ENCODE measurements around the gene ANKRD52.
"Not testable (repeated sequence)": the region's sequence is repeated elsewhere in the genome, so short reads cannot be mapped to it uniquely, and the experiment has no call there.

Gene ANKRD52

DNA sequence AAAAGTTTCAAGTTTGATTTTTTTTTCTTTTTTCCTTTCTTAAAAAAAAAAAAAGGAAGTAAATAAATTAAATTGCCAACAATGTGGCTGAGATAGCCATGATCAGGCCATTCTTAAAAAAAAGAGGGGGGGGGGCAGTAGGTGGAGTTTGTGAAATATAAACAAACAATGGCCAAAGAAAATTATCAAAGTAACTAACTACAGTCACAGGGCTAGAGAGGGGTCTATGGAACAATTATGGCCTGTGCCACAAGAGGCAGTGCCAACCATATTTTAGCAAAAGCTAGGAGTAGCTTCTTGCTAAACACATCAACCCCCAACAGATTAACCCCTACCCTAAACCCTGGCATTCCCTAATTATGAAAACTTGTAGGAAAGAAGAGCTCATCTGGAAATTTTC lies 52.7 kb downstream of the ANKRD52 start:
- no peak for DNase-seq

DNA sequence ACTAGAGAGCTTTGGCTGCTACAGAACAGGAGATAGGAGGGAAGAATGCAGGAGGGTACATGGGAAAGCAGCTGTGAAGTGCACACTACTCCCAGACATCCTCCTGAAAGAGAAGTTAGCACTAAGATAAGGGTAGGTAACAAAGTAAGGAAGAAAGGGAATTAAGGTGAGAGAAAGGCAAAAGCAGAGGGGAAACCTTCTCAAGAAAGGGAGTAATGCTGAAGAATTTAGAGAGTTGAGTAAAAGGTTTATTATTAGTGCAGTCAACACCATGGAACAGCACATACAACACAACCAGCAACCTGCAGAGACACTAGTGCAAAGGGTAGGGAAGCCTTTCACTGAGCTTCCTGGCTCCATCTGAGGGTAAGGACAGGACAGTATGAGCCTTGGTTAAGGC lies 53.9 kb downstream of the ANKRD52 start:
- DNase-seq, result no peak

DNA sequence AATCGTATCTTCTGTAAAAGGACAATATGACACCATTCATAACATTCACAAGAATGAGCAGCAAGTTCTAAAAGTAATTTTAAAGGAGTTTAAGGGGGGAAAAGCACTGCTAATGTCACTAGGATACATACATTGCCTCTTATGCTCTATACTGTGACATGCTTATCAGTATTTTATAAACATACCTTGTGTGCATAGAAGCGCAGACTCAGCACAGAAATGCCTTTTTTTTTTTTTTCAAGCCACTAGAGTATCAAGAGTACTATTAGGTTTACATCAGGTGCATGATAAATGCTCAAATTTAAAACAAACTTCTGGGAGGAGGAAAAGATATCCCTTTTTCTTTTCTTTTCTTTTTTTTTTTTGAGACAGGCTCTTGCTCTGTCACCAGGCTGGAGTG lies 55.3 kb downstream of the ANKRD52 start:
- no peak for DNase-seq

DNA sequence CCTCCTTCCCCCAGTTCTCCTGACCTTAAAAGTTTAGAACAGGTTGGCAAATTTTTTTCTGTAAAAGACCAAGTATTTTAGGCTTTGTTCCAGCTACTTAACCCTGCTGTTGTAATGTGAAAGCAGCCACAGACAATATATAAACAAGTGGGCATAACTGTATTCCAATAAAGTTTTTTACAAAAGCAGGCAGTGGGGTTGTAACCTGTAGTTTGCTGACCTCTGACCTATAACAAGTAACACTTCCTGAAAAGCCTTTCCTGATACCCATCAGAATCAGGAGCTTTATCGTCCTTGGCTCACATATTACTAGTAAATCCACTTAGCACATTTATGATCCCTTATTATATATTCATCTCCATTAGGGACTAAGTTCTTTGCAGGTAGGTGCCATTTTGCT lies 55.8 kb downstream of the ANKRD52 start:
- DNase-seq, result no peak

DNA sequence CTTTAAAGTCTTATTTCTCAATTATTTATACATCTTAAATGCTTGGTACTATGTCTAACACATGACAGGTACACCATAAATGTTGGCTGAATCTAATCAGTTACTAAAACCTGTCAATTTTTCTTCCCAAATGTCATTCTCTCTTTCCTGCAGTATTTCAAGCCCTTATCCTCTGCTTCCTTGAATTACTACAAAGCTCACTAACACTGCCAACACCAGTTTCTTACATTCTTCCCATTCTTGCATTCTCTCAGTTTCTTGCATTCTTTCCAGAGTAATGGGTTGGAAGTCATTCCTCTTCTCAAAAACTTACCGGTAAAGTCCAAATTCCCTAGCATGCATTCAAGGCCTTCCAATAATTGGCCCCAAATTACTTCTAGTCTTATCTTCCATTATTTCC lies 59.3 kb downstream of the ANKRD52 start:
- DNase-seq, result no peak

DNA sequence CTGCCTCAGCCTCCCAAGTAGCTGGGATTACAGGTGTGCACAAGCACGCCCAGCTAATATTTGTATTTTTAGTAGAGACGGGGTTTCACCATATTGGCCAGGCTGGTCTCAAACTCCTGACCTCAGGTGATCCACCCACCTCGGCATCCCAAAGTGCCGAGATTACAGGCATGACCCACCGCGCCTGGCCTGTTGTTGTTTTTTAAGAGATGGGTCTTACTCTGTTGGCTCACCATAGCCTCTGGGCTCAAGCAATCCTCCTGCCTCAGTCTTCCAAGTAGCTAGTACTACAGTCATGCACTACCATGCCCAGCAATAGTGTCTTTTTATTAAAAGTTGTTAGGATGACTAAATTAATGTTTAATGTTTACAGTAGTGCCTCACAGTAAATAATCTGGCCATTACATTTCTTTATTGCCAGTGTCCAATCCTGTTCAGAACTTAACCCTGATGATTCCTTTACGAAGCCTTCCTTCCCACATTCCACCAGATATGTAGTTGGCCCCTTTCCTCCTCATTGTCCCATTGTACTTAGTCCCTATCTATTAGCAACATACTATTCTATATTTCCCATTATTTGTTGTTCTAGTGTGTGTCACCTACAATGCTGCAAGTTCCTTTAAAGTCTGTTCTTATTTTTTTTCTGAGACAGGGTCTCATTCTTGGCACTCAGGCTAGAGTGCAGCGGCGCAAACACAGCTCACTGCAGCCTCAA lies 60.1 kb downstream of the ANKRD52 start:
- DNase-seq, result no peak

DNA sequence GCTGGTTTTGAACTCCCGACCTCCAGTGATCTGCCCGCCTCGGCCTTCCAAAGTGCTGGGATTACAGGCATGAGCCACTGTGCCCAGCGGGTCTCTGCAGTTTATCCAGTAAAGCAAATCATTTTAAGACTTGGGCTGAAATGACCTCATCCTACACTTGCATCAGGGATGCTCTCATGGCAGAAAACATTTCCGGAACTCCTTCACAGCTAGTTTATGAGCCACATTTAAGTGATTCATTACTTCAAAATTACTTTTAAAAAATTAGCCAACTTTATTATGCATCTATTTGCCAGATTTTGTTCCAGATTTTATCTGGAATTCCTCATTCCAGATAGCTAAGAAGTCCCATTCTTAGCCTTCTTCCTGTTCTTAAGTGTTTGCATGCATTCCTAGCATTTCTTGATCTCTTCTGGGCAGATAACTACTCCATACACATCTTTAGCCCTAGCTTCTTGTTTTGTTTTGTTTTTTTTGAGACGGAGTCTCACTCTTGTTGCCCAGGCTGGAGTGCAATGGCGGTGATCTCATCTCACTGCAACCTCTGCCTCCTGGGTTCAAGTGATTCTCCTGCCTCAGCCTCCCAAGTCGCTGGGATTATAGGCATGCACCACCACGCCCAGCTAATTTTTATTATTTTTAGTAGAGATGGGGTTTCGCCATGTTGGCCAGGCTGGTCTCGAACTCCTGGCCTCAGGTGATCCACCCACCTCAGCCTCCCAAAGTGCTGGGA lies 61.2 kb downstream of the ANKRD52 start:
- not testable (repeated sequence) for DNase-seq

DNA sequence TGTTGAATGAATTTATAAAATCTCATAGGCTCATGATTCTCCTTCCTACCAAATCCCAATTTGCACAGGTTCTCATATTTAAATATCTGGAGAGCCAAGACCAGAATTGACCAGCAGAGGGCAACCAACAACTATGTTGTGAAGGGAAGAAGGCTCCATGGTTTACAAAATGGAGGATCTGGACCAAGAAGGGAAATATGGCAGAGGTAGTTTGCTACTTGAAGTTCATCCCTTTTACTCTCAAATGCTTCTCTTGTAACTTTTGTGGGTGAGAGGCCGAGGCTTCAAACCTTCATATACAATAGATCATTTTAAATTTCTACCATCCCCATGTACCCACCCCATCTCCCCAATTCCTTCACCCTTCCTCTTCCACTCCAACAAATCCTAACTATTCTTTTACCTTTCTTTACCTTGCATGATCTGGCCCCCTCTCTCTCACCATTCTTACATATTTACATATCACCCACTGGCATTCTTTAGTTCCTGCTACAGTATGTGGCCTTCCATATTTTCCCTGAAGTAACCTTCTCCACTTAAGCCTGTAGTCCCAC lies 65.1 kb downstream of the ANKRD52 start:
- DNase-seq, result peak; percentile 80

DNA sequence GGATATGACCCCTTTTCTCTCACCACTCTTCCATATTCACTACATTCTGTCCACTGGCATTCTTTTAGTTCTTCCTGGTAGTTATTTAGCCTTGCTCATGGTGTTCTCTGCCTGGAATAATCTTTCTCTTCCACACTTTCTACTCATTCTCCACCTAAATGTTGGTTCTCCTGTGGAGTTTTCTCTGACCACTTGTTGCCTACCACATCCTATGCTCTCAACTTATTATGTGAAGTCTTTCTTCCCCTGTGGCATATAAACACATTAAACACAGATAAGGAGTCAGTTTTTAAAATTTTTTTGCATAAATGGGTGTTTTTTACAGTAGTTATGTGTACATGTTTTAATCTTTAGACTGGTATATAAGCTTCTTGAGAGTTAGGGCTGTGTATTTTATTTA lies 65.6 kb downstream of the ANKRD52 start:
- DNase-seq, result no peak

DNA sequence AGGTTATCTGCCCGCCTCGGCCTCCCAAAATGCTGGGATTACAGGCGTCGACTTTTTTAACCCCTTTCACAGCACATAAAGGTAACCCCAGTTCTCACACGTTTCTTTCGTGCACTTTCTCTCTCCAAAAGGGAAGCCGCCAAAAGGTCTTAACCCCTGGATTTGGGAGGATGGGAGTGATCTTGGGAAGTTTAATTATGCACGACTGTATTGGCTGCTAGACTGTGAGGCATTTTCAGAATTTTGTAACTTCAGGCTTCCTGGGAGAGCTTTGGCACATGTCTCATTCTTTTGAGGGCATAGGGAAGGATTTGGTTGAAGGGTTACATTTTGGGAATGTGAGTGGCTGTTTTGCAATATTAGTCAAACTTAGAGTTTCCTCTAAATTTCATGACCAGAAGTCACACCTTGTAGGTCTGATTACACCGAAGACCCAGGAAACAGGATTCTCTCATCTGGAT lies 67.5 kb downstream of the ANKRD52 start:
- no peak for DNase-seq

DNA sequence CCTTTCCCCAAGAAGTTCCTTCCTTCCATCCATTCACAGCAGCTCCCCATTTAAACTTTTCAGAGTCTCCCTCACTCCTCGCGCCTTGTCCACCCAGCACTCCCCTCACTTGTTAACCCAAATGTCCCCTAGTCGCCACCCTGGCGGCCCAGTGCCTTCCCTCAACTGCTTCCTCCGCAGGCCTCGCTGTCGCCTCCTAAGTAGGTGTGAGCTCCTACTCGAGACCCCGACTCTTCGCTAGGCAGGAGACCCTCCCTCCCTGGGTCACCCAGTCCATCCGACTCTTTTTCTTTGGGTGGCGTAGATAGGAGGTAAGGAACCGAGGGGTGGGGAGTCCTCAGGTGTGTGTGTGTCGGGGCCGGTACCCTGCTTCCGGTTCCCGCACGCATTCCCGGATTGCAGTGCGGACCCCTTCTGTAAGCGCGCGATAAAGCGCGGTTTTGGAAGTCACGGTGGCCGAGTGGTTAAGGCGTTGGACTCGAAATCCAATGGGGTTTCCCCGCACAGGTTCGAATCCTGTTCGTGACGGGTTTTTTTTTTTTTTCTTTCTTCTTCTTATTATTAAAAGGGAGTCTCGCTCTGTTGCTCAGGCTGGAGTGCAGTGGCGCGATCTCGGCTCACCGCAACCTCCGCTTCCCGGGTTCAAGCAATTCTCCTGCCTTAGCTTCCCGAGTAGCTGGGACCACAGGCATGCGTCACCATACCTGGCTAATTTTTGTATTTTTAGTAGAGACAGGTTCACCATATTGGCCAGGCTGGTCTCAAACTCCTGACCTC lies 68.1 kb downstream of the ANKRD52 start:
- DNase-seq, result peak; percentile 79

DNA sequence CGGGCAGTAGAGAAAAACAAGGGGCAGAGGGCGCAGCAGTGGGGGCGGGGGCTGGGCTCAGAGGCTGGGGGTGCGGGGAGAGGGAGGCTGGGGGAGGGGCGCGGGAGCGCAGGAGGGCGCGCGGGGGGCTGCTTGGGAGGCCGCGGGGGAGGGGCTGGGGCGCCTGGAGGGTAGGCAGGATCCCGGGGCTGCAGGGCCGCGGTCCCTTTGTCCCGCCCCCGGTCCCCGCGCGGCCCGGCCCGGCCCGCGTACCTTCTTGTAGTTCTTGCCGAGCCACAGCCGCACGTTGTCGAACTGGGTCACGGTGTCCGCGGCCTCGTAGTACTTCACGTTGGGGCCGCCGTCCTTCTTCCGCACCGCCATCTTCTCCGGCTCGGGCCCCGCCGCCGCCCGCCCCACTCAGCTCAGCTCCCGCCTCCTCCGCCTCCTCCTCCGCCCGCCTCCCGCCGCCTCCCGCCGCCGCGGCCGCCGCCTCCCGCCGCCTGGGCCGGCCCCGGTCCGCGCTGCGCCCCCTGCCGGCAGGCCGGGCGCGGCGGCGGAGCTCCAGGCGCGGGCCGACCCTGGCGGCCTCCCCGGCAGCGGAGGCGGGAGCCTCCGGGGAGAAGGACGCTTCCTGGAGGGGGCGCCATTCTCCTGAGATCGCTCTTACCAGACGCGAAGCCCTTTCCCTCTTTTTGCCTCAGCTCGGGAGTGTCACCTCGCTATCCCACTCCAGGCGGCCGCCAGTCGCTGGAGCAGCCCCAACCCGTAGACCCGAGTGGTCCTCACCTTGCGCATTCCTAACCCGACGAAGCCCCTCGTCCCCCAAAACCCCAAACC lies 68.9 kb downstream of the ANKRD52 start, which contains the start of gene SMARCC2:
Gene SMARCC2, minus strand, starts transcription at position 385 of the 819 bp plus-strand sequence. Its CDS starts 22 bp downstream, at position 363.
- DNase-seq, result peak; percentile 65

DNA sequence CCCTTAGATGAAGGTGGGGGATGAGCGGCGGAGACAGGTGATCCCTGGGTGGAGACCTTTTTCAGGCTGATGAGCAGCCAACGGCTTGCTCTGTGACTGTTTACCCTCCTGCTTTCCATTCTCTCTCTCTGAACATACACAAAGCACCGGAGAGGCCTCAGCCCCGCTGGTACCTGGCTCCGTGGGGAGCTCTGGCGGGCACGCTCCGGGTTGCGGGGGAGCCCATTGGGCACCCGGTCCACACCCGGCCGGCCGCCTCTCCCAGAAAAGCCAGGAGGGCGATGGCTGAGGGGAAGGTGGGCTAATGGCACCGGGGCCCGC lies 69.4 kb downstream of the ANKRD52 start:
- DNase-seq, result peak; percentile 3

DNA sequence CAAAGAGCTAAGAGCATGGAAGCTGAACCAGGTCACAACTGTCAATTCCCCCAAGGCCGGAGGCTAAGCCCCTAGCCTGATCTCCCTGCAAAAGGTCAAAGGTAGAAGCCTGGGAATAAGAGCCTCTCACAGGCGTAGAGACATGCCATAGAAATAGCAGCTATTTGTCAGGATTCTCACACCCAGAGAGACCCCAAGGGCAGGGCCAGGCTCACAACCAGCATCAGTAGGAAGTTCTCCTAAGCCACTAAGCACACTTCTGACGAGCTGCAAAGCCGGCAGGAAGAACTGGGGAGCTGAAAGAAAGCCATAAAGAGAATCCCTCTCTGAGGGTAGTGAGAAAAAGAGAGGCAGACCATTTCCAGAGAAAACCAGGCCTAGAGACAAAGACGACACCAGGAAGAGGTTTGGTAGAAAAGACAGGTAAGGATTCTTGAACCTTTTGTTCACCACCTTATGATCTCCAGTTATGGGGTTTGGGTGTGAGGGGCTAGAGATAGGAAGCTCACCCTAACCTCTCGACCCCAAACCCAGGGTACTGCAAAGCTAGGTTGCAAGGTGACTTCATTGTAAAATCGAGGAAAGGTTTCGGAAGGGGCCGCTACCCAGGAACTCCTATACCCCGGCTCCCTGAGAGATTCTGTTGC lies 69.9 kb downstream of the ANKRD52 start:
- DNase-seq, result peak; percentile 3
